BE2C (cell line): Measurements from ENCODE around the gene ADH1B.

Source experiments
- DNase-seq: peaks from one replicate; pipeline ENCODE4 v3.0.0-alpha.2; 2020
- H3K27me3 ChIP-seq: fragments of 250-450 bp; sonication (Bioruptor Pico); 2 replicates; pipeline ENCODE4 v1.5.1; 2020; ENCODE audit warnings: mild to moderate bottlenecking
- H3K36me3 ChIP-seq: fragments of 250-450 bp; sonication (Bioruptor Pico); 2 replicates; pipeline ENCODE4 v1.5.1; 2020; ENCODE audit warnings: mild to moderate bottlenecking
- H3K4me1 ChIP-seq: fragments of 250-450 bp; sonication (Bioruptor Pico); 2 replicates; pipeline ENCODE4 v1.5.1; 2020
- H3K4me3 ChIP-seq: 2 replicates; pipeline ENCODE4 v1.5.1; 2011; ENCODE audit warnings: low read depth, low read length
- H3K9me3 ChIP-seq: fragments of 250-450 bp; sonication (Bioruptor Pico); 2 replicates; pipeline ENCODE4 v1.5.1; 2020
- TF ChIP-seq, protein P1 (sequence below): IDR thresholded peaks from 2 replicates; pipeline ENCODE4 v1.5.1; 2012; ENCODE audit warnings: mild to moderate bottlenecking, low read depth, low read length

ADH1B gene

DNA sequence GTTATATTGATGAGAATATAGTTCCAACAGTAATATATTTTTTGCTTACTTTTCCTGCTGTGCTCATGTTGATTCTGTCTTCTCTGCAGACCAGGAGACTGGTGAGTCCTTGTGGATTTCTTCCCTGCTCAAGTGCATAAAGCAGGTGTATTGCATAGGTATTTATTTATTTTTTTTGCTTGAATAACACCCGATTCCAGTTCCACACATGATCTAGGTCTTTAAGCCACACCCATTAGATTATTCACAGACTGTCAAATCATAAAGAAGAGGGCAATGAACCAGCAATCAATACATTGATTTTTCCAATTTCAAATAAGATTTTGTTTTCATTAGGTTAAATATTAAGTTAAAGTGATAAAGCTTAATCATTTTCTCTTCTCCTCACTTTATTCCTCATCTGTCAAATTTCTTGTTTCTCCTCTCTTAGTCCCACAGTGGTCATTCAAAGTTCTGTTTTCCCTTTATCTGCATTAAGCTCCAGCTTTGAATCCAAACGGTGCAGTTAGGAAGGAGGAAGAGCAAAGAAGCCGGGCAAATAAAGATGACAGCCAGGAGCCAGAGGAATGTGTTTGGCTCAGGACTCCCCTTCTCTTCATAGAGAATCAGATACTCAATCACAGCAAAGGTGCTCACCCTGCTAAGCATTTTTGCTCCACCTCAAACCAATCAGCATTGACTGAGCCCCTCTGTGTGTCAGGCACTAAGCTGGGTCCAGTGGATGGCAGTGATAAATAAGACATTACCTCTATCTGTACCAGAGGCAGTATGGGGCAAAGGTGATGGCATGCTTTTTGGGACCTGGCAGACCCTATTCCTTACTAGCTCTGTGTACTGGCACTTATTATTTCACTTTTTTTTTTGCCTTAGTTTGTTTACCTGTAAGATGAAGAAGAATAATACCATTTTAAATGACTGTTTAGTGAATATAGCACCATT, 30.1 kb downstream of the ADH1B start, which contains the start of gene ADH1A:
Gene ADH1A (minus strand): TSS at position 138 of the 939 bp plus-strand sequence. CDS start 71 bp downstream, at position 67.
- DNase-seq = no peak
- no peak within 1 kb of the TSS for H3K4me3 ChIP-seq
- no peaks in the 10 kb centered on the region for H3K9me3 ChIP-seq
- H3K4me1 ChIP-seq = no peaks in the 10 kb centered on the region
- no peaks in the 10 kb centered on the region for H3K27me3 ChIP-seq
- TF ChIP-seq, protein P1, sequence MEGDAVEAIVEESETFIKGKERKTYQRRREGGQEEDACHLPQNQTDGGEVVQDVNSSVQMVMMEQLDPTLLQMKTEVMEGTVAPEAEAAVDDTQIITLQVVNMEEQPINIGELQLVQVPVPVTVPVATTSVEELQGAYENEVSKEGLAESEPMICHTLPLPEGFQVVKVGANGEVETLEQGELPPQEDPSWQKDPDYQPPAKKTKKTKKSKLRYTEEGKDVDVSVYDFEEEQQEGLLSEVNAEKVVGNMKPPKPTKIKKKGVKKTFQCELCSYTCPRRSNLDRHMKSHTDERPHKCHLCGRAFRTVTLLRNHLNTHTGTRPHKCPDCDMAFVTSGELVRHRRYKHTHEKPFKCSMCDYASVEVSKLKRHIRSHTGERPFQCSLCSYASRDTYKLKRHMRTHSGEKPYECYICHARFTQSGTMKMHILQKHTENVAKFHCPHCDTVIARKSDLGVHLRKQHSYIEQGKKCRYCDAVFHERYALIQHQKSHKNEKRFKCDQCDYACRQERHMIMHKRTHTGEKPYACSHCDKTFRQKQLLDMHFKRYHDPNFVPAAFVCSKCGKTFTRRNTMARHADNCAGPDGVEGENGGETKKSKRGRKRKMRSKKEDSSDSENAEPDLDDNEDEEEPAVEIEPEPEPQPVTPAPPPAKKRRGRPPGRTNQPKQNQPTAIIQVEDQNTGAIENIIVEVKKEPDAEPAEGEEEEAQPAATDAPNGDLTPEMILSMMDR = no peak
- H3K36me3 ChIP-seq = no peaks in the 10 kb centered on the region

- H3K27me3 ChIP-seq = no peaks in the 10 kb centered on the region
- TF ChIP-seq, protein P1 = no peak
- H3K4me3 ChIP-seq = no peak overlapping the region
- DNase-seq = no peak
- H3K4me1 ChIP-seq = no peaks in the 10 kb centered on the region
- no peaks in the 10 kb centered on the region for H3K9me3 ChIP-seq
- H3K36me3 ChIP-seq = no peaks in the 10 kb centered on the region
Observed at GRCh38 chr4:99285387-99285786, 35.8 kb downstream of the ADH1B start.

- Histone ChIP-seq H3K27me3 (no peaks in the 10 kb centered on the region), H3K9me3 (no peaks in the 10 kb centered on the region), H3K36me3 (no peaks in the 10 kb centered on the region), H3K4me3 (no peak overlapping the region), H3K4me1 (no peaks in the 10 kb centered on the region)
- DNase-seq = no peak
- TF ChIP-seq, protein P1 = no peak
Observed at GRCh38 chr4:99282731-99283130, 38.5 kb downstream of the ADH1B start.

DNA sequence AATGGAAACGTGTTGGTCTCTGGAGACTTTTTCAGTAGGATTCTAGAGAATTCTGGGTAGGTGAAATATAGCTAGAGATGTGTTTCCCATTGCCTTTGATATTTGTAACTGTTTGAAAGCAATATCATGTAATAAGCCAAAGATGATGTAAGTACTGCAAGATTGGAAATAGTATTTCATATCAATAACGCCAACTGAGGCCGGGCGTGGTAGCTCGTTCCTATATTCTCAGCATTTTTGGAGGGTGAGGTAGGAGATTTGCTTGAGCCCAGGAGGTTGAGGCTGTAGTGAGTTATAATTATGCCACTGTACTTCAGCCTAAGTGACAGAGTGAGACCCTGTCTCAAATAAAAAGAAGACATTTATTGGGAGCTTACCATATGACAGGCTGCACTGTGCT, 39.9 kb downstream of the ADH1B start:
- Histone ChIP-seq H3K9me3 (no peaks in the 10 kb centered on the region), H3K4me1 (no peaks in the 10 kb centered on the region), H3K36me3 (no peaks in the 10 kb centered on the region), H3K27me3 (no peaks in the 10 kb centered on the region), H3K4me3 (no peak overlapping the region)
- TF ChIP-seq, protein P1 = no peak
- no peak for DNase-seq

- H3K4me3 ChIP-seq = no peak overlapping the region
- DNase-seq = no peak
- no peaks in the 10 kb centered on the region for H3K9me3 ChIP-seq
- H3K27me3 ChIP-seq = no peaks in the 10 kb centered on the region
- TF ChIP-seq, protein P1 = no peak
- no peaks in the 10 kb centered on the region for H3K36me3 ChIP-seq
- no peaks in the 10 kb centered on the region for H3K4me1 ChIP-seq
Observed at GRCh38 chr4:99276417-99276816, 44.8 kb downstream of the ADH1B start.

DNA sequence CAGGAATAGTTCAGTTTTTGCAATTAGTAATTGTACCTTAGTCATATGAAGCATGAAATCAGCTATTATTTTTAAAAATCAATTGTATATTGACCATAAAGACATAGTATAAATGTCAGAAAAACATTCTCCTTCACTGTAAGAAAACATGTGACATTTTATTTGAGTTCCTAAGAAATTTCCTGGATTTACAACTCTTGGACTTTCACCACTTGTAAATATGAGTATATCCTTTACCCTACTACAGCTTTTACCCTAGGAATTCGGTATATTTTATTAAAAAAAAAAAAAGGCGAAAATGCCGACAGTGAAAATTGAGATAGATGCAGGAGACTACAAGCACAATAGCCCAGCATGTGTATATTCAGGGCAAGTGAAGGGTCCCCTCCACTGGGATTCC, 45.3 kb downstream of the ADH1B start:
- H3K9me3 ChIP-seq = no peaks in the 10 kb centered on the region

More for the DNA sequence above, 45.3 kb downstream of the ADH1B start:
- H3K4me3 ChIP-seq = no peak overlapping the region
- TF ChIP-seq, protein P1 = no peak
- DNase-seq = no peak
- no peaks in the 10 kb centered on the region for H3K4me1 ChIP-seq
- no peaks in the 10 kb centered on the region for H3K36me3 ChIP-seq
- H3K27me3 ChIP-seq = no peaks in the 10 kb centered on the region
